PC-9 (cell line): Measurements from ENCODE around the gene RNASE8. TPM values are rescaled to one million over a fixed set of nuclear protein-coding genes. Genes with fewer than 3 reads are reported as not detected.

ENCODE experiments used
- BruUV-seq: library from RNA; stranded (reverse); fragments of 400-500 nt; replicated peaks from 2 replicates; lab custom pipeline; 2021; lab: Mats Ljungman, UMichigan
- CTCF ChIA-PET: fragments of 300-600 bp; sonication (Branson Sonifier 250); formaldehyde crosslinking; loops from one replicate; lab custom pipeline; 2022; ENCODE audit warnings: antibody characterized with exemption; lab: Charles Lee
- POLR2A ChIA-PET: fragments of 300-600 bp; sonication (Branson Sonifier 250); formaldehyde crosslinking; loops from one replicate; lab custom pipeline; 2022; ENCODE audit warnings: antibody characterized with exemption; ENCODE audit not compliant: unreplicated experiment; lab: Charles Lee
- DNase-seq, 2 experiments: peaks; one replicate each; pipeline versions ENCODE4 v3.0.0 to v3.0.0-alpha.2; 2015 to 2022; ENCODE audit warnings: mixed read lengths in 1 of 2
- H2AFZ ChIP-seq: fragments of 200-600 bp; sonication (generic); 2 replicates; pipeline ENCODE4 v1.8.1; 2017; ENCODE audit warnings: antibody characterized with exemption
- H3F3A ChIP-seq: fragments of 200-600 bp; sonication (generic); 2 replicates; pipeline ENCODE4 v1.8.1; 2017; ENCODE audit warnings: antibody characterized with exemption, mild to moderate bottlenecking, low read depth; ENCODE audit not compliant: insufficient read depth
- H3K27ac ChIP-seq: fragments of 200-600 bp; sonication (generic); 2 replicates; pipeline ENCODE4 v1.6.1; 2016; ENCODE audit warnings: mixed run types
- H3K27me3 ChIP-seq: fragments of 200-600 bp; sonication (generic); 2 replicates; pipeline ENCODE4 v1.6.1; 2016; ENCODE audit warnings: low read depth, mixed run types; ENCODE audit not compliant: insufficient read depth
- H3K36me3 ChIP-seq: fragments of 200-600 bp; sonication (generic); 2 replicates; pipeline ENCODE4 v1.6.1; 2016; ENCODE audit warnings: low read depth, mixed run types
- H3K4me1 ChIP-seq: fragments of 200-600 bp; sonication (generic); replicated peaks from 2 replicates; pipeline ENCODE4 v1.6.1; 2016; ENCODE audit warnings: mixed run types; ENCODE audit not compliant: insufficient read depth
- H3K4me2 ChIP-seq: fragments of 200-600 bp; sonication (generic); 2 replicates; pipeline ENCODE4 v1.6.1; 2017; ENCODE audit warnings: mixed run types
- H3K4me3 ChIP-seq: fragments of 200-600 bp; sonication (generic); 2 replicates; pipeline ENCODE4 v1.6.1; 2016; ENCODE audit warnings: mixed run types
- H3K79me2 ChIP-seq: fragments of 200-600 bp; sonication (generic); 2 replicates; pipeline ENCODE4 v1.6.1; 2017; ENCODE audit warnings: low read depth, mixed run types
- H3K9me2 ChIP-seq: fragments of 200-600 bp; sonication (generic); 2 replicates; pipeline ENCODE4 v1.8.1; 2017; ENCODE audit warnings: mild to moderate bottlenecking; ENCODE audit not compliant: insufficient read depth
- H3K9me3 ChIP-seq: fragments of 200-600 bp; sonication (generic); 2 replicates; pipeline ENCODE4 v1.8.1; 2016; ENCODE audit warnings: low read depth; ENCODE audit not compliant: insufficient read depth
- H4K20me1 ChIP-seq: fragments of 200-600 bp; sonication (generic); 2 replicates; pipeline ENCODE4 v1.8.1; 2017; ENCODE audit not compliant: insufficient read depth
- EZH2 ChIP-seq: fragments of 200-600 bp; sonication (generic); IDR thresholded peaks from 2 replicates; pipeline ENCODE4 v1.8.0; 2017; ENCODE audit warnings: antibody characterized with exemption, low read depth
- intact Hi-C: fragments of 100-400 bp; cut with micrococcal nuclease; formaldehyde crosslinking; loops from one replicate; pipeline ENCODE4 v1.10.0; 2022; ENCODE audit not compliant: unreplicated experiment
- total RNA-seq: library from RNA; stranded (reverse); gene quantifications from 2 replicates; pipeline ENCODE4 v1.2.3, GENCODE V29; 2021
- TF ChIP-seq, protein P1 (sequence below): fragments of 200-600 bp; sonication (generic); conservative IDR thresholded peaks from 2 replicates; pipeline ENCODE4 v1.6.1; 2017; ENCODE audit warnings: mixed run types, antibody characterized with exemption, mild to moderate bottlenecking, moderate library complexity

The RNASE8 gene
- total RNA-seq, 1 experiment from 2014 or later = not detected

GRCh38 chr14:21087294-21088091 lies 29.9 kb downstream of the RNASE8 start:
- no peaks in the 10 kb centered on the region for H4K20me1 ChIP-seq
- ChIA-PET POLR2A (no interaction called here), CTCF (no interaction called here)
- H3K36me3 ChIP-seq = no peaks in the 10 kb centered on the region
- H3K9me2 ChIP-seq = no peaks in the 10 kb centered on the region
- H2AFZ ChIP-seq = no peak overlapping the region
- H3K27me3 ChIP-seq = no peaks in the 10 kb centered on the region
- TF ChIP-seq EZH2 = no peak
- TF ChIP-seq, protein P1, sequence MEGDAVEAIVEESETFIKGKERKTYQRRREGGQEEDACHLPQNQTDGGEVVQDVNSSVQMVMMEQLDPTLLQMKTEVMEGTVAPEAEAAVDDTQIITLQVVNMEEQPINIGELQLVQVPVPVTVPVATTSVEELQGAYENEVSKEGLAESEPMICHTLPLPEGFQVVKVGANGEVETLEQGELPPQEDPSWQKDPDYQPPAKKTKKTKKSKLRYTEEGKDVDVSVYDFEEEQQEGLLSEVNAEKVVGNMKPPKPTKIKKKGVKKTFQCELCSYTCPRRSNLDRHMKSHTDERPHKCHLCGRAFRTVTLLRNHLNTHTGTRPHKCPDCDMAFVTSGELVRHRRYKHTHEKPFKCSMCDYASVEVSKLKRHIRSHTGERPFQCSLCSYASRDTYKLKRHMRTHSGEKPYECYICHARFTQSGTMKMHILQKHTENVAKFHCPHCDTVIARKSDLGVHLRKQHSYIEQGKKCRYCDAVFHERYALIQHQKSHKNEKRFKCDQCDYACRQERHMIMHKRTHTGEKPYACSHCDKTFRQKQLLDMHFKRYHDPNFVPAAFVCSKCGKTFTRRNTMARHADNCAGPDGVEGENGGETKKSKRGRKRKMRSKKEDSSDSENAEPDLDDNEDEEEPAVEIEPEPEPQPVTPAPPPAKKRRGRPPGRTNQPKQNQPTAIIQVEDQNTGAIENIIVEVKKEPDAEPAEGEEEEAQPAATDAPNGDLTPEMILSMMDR = no peak
- no peaks in the 10 kb centered on the region for H3K79me2 ChIP-seq
- intact Hi-C loops = no loop called here
- H3K4me3 ChIP-seq = no peak overlapping the region
- no peaks in the 10 kb centered on the region for H3K9me3 ChIP-seq
- no peak overlapping the region for H3K27ac ChIP-seq
- H3K4me1 ChIP-seq = no peaks in the 10 kb centered on the region
- no TSS peak for BruUV-seq
- H3F3A ChIP-seq = no peaks in the 10 kb centered on the region
- H3K4me2 ChIP-seq = no peak overlapping the region
- DNase-seq = no peak

DNA sequence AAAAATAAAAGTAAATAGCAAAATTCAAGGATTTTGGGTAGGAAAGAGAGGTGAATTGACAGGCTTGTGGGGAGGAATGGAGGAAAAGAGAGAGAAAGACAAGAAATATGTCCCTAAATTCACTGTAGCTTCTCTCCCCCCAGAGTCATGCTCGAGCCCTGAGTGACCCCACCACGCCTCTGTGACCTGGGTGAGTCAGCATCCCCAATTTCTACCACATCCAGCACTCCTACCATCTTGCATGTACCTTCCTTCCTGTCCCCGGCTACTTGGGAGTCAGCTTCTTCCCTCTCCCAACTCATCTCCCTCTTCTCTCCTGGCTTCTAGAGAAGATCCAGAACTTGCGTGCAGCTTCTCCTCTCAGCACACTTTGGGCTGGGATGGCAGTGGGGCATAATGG lies 31.1 kb downstream of the RNASE8 start:
- BruUV-seq = no TSS peak
- H3K9me3 ChIP-seq = no peaks in the 10 kb centered on the region
- no peaks in the 10 kb centered on the region for H3K36me3 ChIP-seq
- no peaks in the 10 kb centered on the region for H3F3A ChIP-seq
- no peaks in the 10 kb centered on the region for H3K27me3 ChIP-seq
- H3K4me1 ChIP-seq = no peaks in the 10 kb centered on the region
- no peaks in the 10 kb centered on the region for H4K20me1 ChIP-seq
- H3K9me2 ChIP-seq = no peaks in the 10 kb centered on the region
- H3K4me2 ChIP-seq = no peak overlapping the region
- no peak overlapping the region for H3K27ac ChIP-seq
- no peaks in the 10 kb centered on the region for H3K79me2 ChIP-seq
- TF ChIP-seq EZH2 = no peak
- TF ChIP-seq, protein P1 = no peak
- intact Hi-C loops = no loop called here
- no peak overlapping the region for H2AFZ ChIP-seq
- no peak overlapping the region for H3K4me3 ChIP-seq
- ChIA-PET POLR2A (no interaction called here), CTCF (no interaction called here)
- no peak for DNase-seq

DNA sequence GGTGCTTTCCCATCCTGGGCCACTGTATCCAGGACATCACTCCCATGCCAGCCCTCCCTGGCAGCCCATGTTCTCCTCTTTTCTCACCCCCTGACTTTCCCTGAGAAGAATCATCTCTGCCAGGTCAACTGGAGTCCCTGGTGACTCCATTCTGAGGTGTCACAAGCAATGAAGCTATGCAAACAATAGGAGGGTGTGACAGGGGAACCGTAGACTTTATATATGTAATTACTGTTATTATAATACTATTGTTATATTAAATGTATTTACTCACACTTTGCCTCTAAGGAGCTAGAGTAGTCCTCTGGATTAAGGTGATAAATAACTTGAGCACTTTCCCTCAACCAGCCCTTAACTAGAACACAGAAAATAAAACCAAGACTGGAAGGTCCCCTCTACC lies 31.6 kb downstream of the RNASE8 start:
- Histone ChIP-seq H3K4me2 (no peak overlapping the region), H3K9me2 (no peaks in the 10 kb centered on the region), H3K36me3 (no peaks in the 10 kb centered on the region), H3K27me3 (no peaks in the 10 kb centered on the region), H3F3A (no peaks in the 10 kb centered on the region), H3K27ac (no peak overlapping the region), H3K4me3 (no peak overlapping the region), H3K4me1 (no peaks in the 10 kb centered on the region), H3K79me2 (no peaks in the 10 kb centered on the region), H4K20me1 (no peaks in the 10 kb centered on the region), H2AFZ (no peak overlapping the region), H3K9me3 (no peaks in the 10 kb centered on the region)
- CTCF ChIA-PET = no interaction called here
- no peak for TF ChIP-seq EZH2
- TF ChIP-seq, protein P1 = no peak
- POLR2A ChIA-PET = no interaction called here
- BruUV-seq = no TSS peak
- DNase-seq = no peak
- intact Hi-C loops = no loop called here
